Activated T-helper 9 cell treated with anti-CD3 and anti-CD28 coated beads, Interleukin-2, amount 50 U/mL, for 16 hours (primary cell): Measurements from ENCODE around the gene RIPOR3.
"Not testable (repeated sequence)": the region's sequence is repeated elsewhere in the genome, so short reads cannot be mapped to it uniquely, and the experiment has no call there.

Experiments used
- DNase-seq: peaks from one replicate; pipeline ENCODE4 v3.0.0-alpha.2; 2020; ENCODE audit warnings: low read depth

The RIPOR3 gene

GRCh38 chr20:50724851-50725723, 33.7 kb upstream of the RIPOR3 start:
- DNase-seq: peak; percentile 62

GRCh38 chr20:50724112-50724725, 32.9 kb upstream of the RIPOR3 start:
- DNase-seq: no peak

- DNase-seq: no peak
Observed at GRCh38 chr20:50723672-50724071, 32.3 kb upstream of the RIPOR3 start.

- no peak for DNase-seq
Observed at GRCh38 chr20:50722424-50723155, 31.2 kb upstream of the RIPOR3 start.

- no peak for DNase-seq
Observed at GRCh38 chr20:50721881-50722281, 30.5 kb upstream of the RIPOR3 start.

GRCh38 chr20:50720582-50720981, 29.2 kb upstream of the RIPOR3 start:
- no peak for DNase-seq

GRCh38 chr20:50720026-50720425, 28.7 kb upstream of the RIPOR3 start:
- no peak for DNase-seq

GRCh38 chr20:50719328-50719727, 28.0 kb upstream of the RIPOR3 start:
- DNase-seq: no peak

GRCh38 chr20:50717974-50718761, 26.8 kb upstream of the RIPOR3 start:
- no peak for DNase-seq

GRCh38 chr20:50717312-50717711, 26.0 kb upstream of the RIPOR3 start:
- DNase-seq: no peak

- no peak for DNase-seq
Observed at GRCh38 chr20:50716518-50716917, 25.2 kb upstream of the RIPOR3 start.

- DNase-seq: no peak
Observed at GRCh38 chr20:50715694-50716093, 24.4 kb upstream of the RIPOR3 start.

- not testable (repeated sequence) for DNase-seq
Observed at GRCh38 chr20:50714426-50714825, 23.1 kb upstream of the RIPOR3 start.

- DNase-seq: no peak
Observed at GRCh38 chr20:50713657-50714101, 22.3 kb upstream of the RIPOR3 start.

GRCh38 chr20:50712771-50713656, 21.7 kb upstream of the RIPOR3 start:
- no peak for DNase-seq

GRCh38 chr20:50711113-50711825, 19.9 kb upstream of the RIPOR3 start:
- no peak for DNase-seq

- no peak for DNase-seq
Observed at GRCh38 chr20:50710492-50711063, 19.2 kb upstream of the RIPOR3 start.

- DNase-seq: no peak
Observed at GRCh38 chr20:50709636-50709973, 18.3 kb upstream of the RIPOR3 start.

- DNase-seq: no peak
Observed at GRCh38 chr20:50708845-50709635, 17.7 kb upstream of the RIPOR3 start.
